ENCODE results near the gene UGCG. TPM values are rescaled to one million over a fixed set of nuclear protein-coding genes. Genes with fewer than 3 reads are reported as not detected.

The UGCG gene
- total and polyA plus RNA-seq, 10 of the 15 experiments (the other 5 are each of a cell fraction or from before 2014, with no cell fraction given) = 21.7 to 96.6 (median 48.9) TPM

DNA sequence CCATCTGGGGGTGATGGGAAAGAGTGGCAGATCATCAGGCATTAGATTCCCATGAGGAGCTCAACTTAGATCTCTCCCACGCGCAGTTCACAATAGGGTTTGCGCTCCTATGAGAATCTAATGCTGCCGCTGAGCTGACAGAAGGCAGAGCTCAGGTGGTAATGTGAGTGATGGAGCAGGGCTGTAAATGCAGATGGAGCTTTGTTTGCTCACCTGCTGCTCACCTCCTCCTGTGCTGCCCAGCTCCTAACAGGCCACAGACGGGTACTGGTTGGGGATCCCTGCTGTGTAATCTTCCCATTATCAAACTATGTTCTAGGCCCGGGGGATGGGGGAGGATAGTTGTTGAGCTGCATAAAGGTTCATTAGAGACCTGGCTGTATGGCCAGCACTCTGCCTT is 58.4 kb downstream of the UGCG start:
- RAD21 ChIA-PET (ENCODE audit: unreplicated experiment) = interaction anchor here (0.7 to 3.6 kb wide), 8 partner anchors 11 to 73 kb away, joined by 3 to 9 read pairs (median 4); no protein-coding TSS in a partner anchor
- Histone ChIP-seq H3K4me1 (ENCODE audit: control insufficient read depth, insufficient read depth, low read length) (peaks cover 23% of the 10 kb centered on the region), H3K79me2 (ENCODE audit: control insufficient read depth, insufficient read depth, low read length) (no peaks in the 10 kb centered on the region), H3K27me3 (replicated peaks in 1 of 2; ENCODE audit: control insufficient read depth in 2 of 2, insufficient read depth in 2 of 2, low read length in 1 of 2) (no peaks in the 10 kb centered on the region), H3K9me3 (replicated peaks; ENCODE audit: control insufficient read depth, insufficient read depth, low read length) (no peaks in the 10 kb centered on the region), H3K27ac (ENCODE audit: control insufficient read depth, insufficient read depth) (no peak overlapping the region), H3K36me3 (ENCODE audit: control insufficient read depth in 2 of 2, insufficient read depth in 2 of 2, low read length in 1 of 2) (no peaks in the 10 kb centered on the region), H4K20me1 (ENCODE audit: control insufficient read depth, insufficient read depth) (no peaks in the 10 kb centered on the region), H3K4me3 (no peak overlapping the region), H2AFZ (ENCODE audit: control insufficient read depth, low read depth, low read length) (no peak overlapping the region), H3K4me2 (ENCODE audit: control insufficient read depth, insufficient read depth) (no peak overlapping the region), H3K9ac (ENCODE audit: control insufficient read depth, insufficient read depth, low read length) (no peak overlapping the region)
- BruUV-seq (replicated peaks) = no TSS peak
- TF ChIP-seq SIX5 (IDR thresholded peaks at IDR 0.05; ENCODE audit: low read depth, low read length, severe bottlenecking) (no peak), CBX3 (IDR thresholded peaks at IDR 0.05; ENCODE audit: borderline replicate concordance, low read depth) (no peak), EGR1 (IDR thresholded peaks at IDR 0.05; ENCODE audit: borderline replicate concordance in 1 of 2, low read depth in 2 of 2, low read length in 2 of 2) (no peak), ZSCAN29 (IDR thresholded peaks at IDR 0.05) (no peak), CBFB (IDR thresholded peaks at IDR 0.05; ENCODE audit: low read depth) (no peak), SMC3 (IDR thresholded peaks at IDR 0.05; ENCODE audit: borderline replicate concordance, low read length) (no peak), BMI1 (IDR thresholded peaks at IDR 0.05; ENCODE audit: borderline replicate concordance) (no peak), MTA2 (IDR thresholded peaks at IDR 0.05; ENCODE audit: low read depth) (no peak), PAX5 (IDR thresholded peaks at IDR 0.05; ENCODE audit: borderline replicate concordance, low read depth, low read length) (no peak)
- TF ChIP-seq, protein P1, sequence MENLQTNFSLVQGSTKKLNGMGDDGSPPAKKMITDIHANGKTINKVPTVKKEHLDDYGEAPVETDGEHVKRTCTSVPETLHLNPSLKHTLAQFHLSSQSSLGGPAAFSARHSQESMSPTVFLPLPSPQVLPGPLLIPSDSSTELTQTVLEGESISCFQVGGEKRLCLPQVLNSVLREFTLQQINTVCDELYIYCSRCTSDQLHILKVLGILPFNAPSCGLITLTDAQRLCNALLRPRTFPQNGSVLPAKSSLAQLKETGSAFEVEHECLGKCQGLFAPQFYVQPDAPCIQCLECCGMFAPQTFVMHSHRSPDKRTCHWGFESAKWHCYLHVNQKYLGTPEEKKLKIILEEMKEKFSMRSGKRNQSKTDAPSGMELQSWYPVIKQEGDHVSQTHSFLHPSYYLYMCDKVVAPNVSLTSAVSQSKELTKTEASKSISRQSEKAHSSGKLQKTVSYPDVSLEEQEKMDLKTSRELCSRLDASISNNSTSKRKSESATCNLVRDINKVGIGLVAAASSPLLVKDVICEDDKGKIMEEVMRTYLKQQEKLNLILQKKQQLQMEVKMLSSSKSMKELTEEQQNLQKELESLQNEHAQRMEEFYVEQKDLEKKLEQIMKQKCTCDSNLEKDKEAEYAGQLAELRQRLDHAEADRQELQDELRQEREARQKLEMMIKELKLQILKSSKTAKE (IDR thresholded peaks at IDR 0.05; ENCODE audit: low read depth, poor library complexity, severe bottlenecking) = no peak
- TF ChIP-seq, protein P2, sequence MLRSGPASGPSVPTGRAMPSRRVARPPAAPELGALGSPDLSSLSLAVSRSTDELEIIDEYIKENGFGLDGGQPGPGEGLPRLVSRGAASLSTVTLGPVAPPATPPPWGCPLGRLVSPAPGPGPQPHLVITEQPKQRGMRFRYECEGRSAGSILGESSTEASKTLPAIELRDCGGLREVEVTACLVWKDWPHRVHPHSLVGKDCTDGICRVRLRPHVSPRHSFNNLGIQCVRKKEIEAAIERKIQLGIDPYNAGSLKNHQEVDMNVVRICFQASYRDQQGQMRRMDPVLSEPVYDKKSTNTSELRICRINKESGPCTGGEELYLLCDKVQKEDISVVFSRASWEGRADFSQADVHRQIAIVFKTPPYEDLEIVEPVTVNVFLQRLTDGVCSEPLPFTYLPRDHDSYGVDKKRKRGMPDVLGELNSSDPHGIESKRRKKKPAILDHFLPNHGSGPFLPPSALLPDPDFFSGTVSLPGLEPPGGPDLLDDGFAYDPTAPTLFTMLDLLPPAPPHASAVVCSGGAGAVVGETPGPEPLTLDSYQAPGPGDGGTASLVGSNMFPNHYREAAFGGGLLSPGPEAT (IDR thresholded peaks at IDR 0.05; ENCODE audit: low read depth) = no peak
- TF ChIP-seq, protein P3, sequence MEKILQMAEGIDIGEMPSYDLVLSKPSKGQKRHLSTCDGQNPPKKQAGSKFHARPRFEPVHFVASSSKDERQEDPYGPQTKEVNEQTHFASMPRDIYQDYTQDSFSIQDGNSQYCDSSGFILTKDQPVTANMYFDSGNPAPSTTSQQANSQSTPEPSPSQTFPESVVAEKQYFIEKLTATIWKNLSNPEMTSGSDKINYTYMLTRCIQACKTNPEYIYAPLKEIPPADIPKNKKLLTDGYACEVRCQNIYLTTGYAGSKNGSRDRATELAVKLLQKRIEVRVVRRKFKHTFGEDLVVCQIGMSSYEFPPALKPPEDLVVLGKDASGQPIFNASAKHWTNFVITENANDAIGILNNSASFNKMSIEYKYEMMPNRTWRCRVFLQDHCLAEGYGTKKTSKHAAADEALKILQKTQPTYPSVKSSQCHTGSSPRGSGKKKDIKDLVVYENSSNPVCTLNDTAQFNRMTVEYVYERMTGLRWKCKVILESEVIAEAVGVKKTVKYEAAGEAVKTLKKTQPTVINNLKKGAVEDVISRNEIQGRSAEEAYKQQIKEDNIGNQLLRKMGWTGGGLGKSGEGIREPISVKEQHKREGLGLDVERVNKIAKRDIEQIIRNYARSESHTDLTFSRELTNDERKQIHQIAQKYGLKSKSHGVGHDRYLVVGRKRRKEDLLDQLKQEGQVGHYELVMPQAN (conservative IDR thresholded peaks at IDR 0.05) = no peak
- TF ChIP-seq, protein P4, sequence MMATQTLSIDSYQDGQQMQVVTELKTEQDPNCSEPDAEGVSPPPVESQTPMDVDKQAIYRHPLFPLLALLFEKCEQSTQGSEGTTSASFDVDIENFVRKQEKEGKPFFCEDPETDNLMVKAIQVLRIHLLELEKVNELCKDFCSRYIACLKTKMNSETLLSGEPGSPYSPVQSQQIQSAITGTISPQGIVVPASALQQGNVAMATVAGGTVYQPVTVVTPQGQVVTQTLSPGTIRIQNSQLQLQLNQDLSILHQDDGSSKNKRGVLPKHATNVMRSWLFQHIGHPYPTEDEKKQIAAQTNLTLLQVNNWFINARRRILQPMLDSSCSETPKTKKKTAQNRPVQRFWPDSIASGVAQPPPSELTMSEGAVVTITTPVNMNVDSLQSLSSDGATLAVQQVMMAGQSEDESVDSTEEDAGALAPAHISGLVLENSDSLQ (IDR thresholded peaks at IDR 0.05) = no peak
- CTCF ChIA-PET = interaction anchor here (1.4 kb wide), 1 partner anchor 13 kb away, joined by 3 read pairs; no protein-coding TSS in a partner anchor
- intact Hi-C loops (cut with micrococcal nuclease; ENCODE audit: unreplicated experiment) (no loop called here), in situ Hi-C loops (cut with MboI) (no loop called here)
- ATAC-seq = no peak
- no peak for DNase-seq (ENCODE audit: low read depth, low spot score)
- WGBS (ENCODE audit: insufficient coverage, insufficient replicate concordance, low lambda C conversion rate, missing lambda C conversion rate) = 98% methylated on average over 6 of the region's 6 CpGs
- SMC1A ChIA-PET (ENCODE audit: uncharacterized antibody, unreplicated experiment) = interaction anchor here (1.0 to 2.0 kb wide), 10 partner anchors 9 to 50 kb away, joined by 3 to 10 read pairs (median 5); no protein-coding TSS in a partner anchor
- no peak for FAIRE-seq
- POLR2A ChIA-PET = interaction anchor here (0.7 to 1.7 kb wide), 6 partner anchors 9 to 113 kb away, joined by 3 to 7 read pairs (median 3); no protein-coding TSS in a partner anchor

All from GM12878 (cell line).